RWPE1 (cell line): ENCODE data around the gene MAP6.

Experiments
- CTCF ChIA-PET: fragments of 350-600 bp; sonication (Branson Sonifier 250); formaldehyde crosslinking; extraction: SDS; loops from one replicate; lab custom pipeline; 2021; lab: Yijun Ruan, JAX
- POLR2A ChIA-PET: fragments of 400-600 bp; formaldehyde crosslinking; extraction: SDS; loops from one replicate; lab custom pipeline; 2020; ENCODE audit warnings: antibody characterized with exemption; ENCODE audit not compliant: low non-redundant PET; lab: Yijun Ruan, JAX
- DNase-seq: peaks from one replicate; pipeline ENCODE4 v3.0.0; 2012; ENCODE audit warnings: low spot score
- H3K27ac ChIP-seq: fragments of 450-650 bp; 2 replicates; pipeline ENCODE4 v1.5.1; 2017
- CTCF ChIP-seq: fragments of 450-650 bp; conservative IDR thresholded peaks from 2 replicates; pipeline ENCODE4 v1.5.1; 2017; ENCODE audit warnings: low read depth, mild to moderate bottlenecking

Gene MAP6

GRCh38 chr11:75548595-75549272, 120.1 kb downstream of the MAP6 start:
- H3K27ac ChIP-seq = no peak overlapping the region
- ChIA-PET POLR2A (no interaction called here), CTCF (interaction anchor here (0.7 kb wide), 2 partner anchors 28 to 95 kb away, joined by 3 to 4 read pairs; no protein-coding TSS in a partner anchor)
- no peak for DNase-seq
- no peak for TF ChIP-seq CTCF

GRCh38 chr11:75547617-75548058, 121.2 kb downstream of the MAP6 start:
- no peak overlapping the region; the same call in 1 of the 2 replicates for H3K27ac ChIP-seq
- POLR2A ChIA-PET = no interaction called here
- CTCF ChIA-PET = interaction anchor here (0.7 kb wide), 1 partner anchor 818 kb away, joined by 4 read pairs; no protein-coding TSS in a partner anchor
- DNase-seq = peak; percentile 78
- peak; percentile 86 for TF ChIP-seq CTCF

- ChIA-PET POLR2A (no interaction called here), CTCF (interaction anchor here (0.5 to 1.0 kb wide), 4 partner anchors 31 to 817 kb away, joined by 3 to 4 read pairs (median 4); partner anchors contain the start of gene MAP6)
- no peak for DNase-seq
- H3K27ac ChIP-seq = no peak overlapping the region
- no peak for TF ChIP-seq CTCF
These were observed 121.7 kb downstream of the MAP6 start for GRCh38 chr11:75547177-75547576.

GRCh38 chr11:75543806-75544205, 125.0 kb downstream of the MAP6 start:
- no peak for DNase-seq
- H3K27ac ChIP-seq = no peak overlapping the region
- no peak for TF ChIP-seq CTCF
- POLR2A ChIA-PET = no interaction called here
- CTCF ChIA-PET = interaction anchor here (1.0 kb wide), 1 partner anchor 20 kb away, joined by 4 read pairs; no protein-coding TSS in a partner anchor

GRCh38 chr11:75542088-75542438, 126.8 kb downstream of the MAP6 start:
- CTCF ChIA-PET = interaction anchor here (0.7 kb wide), 2 partner anchors 34 to 91 kb away, joined by 3 to 5 read pairs; no protein-coding TSS in a partner anchor
- no peak overlapping the region for H3K27ac ChIP-seq
- POLR2A ChIA-PET = no interaction called here
- TF ChIP-seq CTCF = no peak
- no peak for DNase-seq

GRCh38 chr11:75541193-75542087, 127.4 kb downstream of the MAP6 start:
- POLR2A ChIA-PET = no interaction called here
- TF ChIP-seq CTCF = no peak
- no peak for DNase-seq
- CTCF ChIA-PET = no interaction called here
- H3K27ac ChIP-seq = no peak overlapping the region
